ENCODE data around the gene RAB26. TPM values are rescaled to one million over a fixed set of nuclear protein-coding genes. Genes with fewer than 3 reads are reported as not detected.
A peak's percentile ranks its signal among the peaks of the same experiment; 100 is the strongest.

The RAB26 gene
- total and polyA plus RNA-seq, 2 of the 13 experiments (the other 11 are each of a cell fraction or from before 2014, with no cell fraction given), result 0.86 to 3.6 TPM

GRCh38 chr16:2187212-2187611, 38.8 kb downstream of the RAB26 start:
- Histone ChIP-seq H3K4me2 (ENCODE audit: low read depth, low read length) (no peak overlapping the region), H3K27me3 (ENCODE audit: control insufficient read depth in 1 of 2, insufficient read depth in 2 of 2, low read length in 2 of 2) (no peaks in the 10 kb centered on the region), H2AFZ (ENCODE audit: low read length) (no peak overlapping the region), H3K9me3 (ENCODE audit: low read length) (no peaks in the 10 kb centered on the region), H3K36me3 (replicated peaks in 1 of 2; ENCODE audit: control insufficient read depth in 1 of 2, insufficient read depth in 2 of 2, low read length in 2 of 2) (no peaks in the 10 kb centered on the region), H3K9ac (ENCODE audit: insufficient read depth, low read depth, low read length) (no peak overlapping the region), H3K4me1 (ENCODE audit: insufficient read depth, low read length) (peaks cover 37% of the 10 kb centered on the region), H3K27ac (ENCODE audit: extremely low read length, insufficient read depth, low read length) (no peak overlapping the region), H3K4me3 (replicated peaks in 1 of 3; ENCODE audit: insufficient read depth in 1 of 3, low read depth in 2 of 3, low read length in 3 of 3) (no peak overlapping the region), H3K79me2 (ENCODE audit: insufficient read depth, low read length) (no peaks in the 10 kb centered on the region), H4K20me1 (ENCODE audit: insufficient read depth, low read length) (no peaks in the 10 kb centered on the region)
- no TSS peak for BruUV-seq (replicated peaks)
- DNase-seq (ENCODE audit: low spot score), result no peak
- CTCF ChIA-PET (ENCODE audit: low intra/inter-chr PET ratio, low total read pairs), result no interaction called here
- in situ Hi-C loops (cut with HindIII; ENCODE audit: extremely low pct_ligation_motif_present, low pct_unique_long_range_greater_than_20kb), result no loop called here
- POLR2A ChIA-PET, result interaction anchor here (1.1 to 1.5 kb wide), 2 partner anchors 32 to 47 kb away, joined by 3 to 9 read pairs; partner anchors contain the start of gene TRAF7
- no peak for ATAC-seq
- no peak for FAIRE-seq
- TF ChIP-seq USF2 (IDR thresholded peaks at IDR 0.05; ENCODE audit: low read depth, low read length) (no peak), USF2 (CRISPR knock-in tag; IDR thresholded peaks at IDR 0.05; ENCODE audit: borderline replicate concordance) (no peak), ZBTB33 (CRISPR knock-in tag; IDR thresholded peaks at IDR 0.05) (peak; percentile 65; the same call in 1 of the 2 replicates), GPN1 (CRISPR knock-in tag; IDR thresholded peaks at IDR 0.05; ENCODE audit: borderline replicate concordance) (no peak), KLF9 (CRISPR knock-in tag; IDR thresholded peaks at IDR 0.05; ENCODE audit: low read depth) (no peak), MIER2 (CRISPR knock-in tag; IDR thresholded peaks at IDR 0.05) (no peak)
- intact Hi-C loops (cut with micrococcal nuclease; ENCODE audit: unreplicated experiment), result no loop called here
- WGBS (ENCODE audit: low lambda C conversion rate), result 76% methylated on average over 9 of the region's 17 CpGs
